C4-2B (cell line): ENCODE measurements around the gene SORBS2.
"Not testable (repeated sequence)": the region's sequence is repeated elsewhere in the genome, so short reads cannot be mapped to it uniquely, and the experiment has no call there.

Experiments
- H3K27ac ChIP-seq: fragments of 450-650 bp; 2 replicates; pipeline ENCODE4 v1.5.1; 2017
- CTCF ChIP-seq: fragments of 450-650 bp; conservative IDR thresholded peaks from 2 replicates; pipeline ENCODE4 v1.5.1; 2017; ENCODE audit warnings: mild to moderate bottlenecking
- ZFX ChIP-seq: fragments of 450-650 bp; IDR thresholded peaks from 2 replicates; pipeline ENCODE4 v1.6.1; 2017

Gene SORBS2

GRCh38 chr4:185811509-185812364, at the start of gene SORBS2:
Gene SORBS2, minus strand, starts transcription at chr4:185812194. Its CDS starts 121,623 bp downstream, at chr4:185690571.
- TF ChIP-seq CTCF (no peak), ZFX (no peak)
- peak within 1 kb of the TSS; percentile 69 for H3K27ac ChIP-seq

GRCh38 chr4:185859111-185859510, 47.1 kb upstream of the SORBS2 start:
- no peak for TF ChIP-seq CTCF
- TF ChIP-seq ZFX = no peak

GRCh38 chr4:185857561-185857960, 45.6 kb upstream of the SORBS2 start:
- not testable (repeated sequence) for H3K27ac ChIP-seq

More at GRCh38 chr4:185859111-185859510, 47.1 kb upstream of the SORBS2 start:
- H3K27ac ChIP-seq = no peak overlapping the region

- no peak overlapping the region for H3K27ac ChIP-seq
- TF ChIP-seq CTCF = no peak
- no peak for TF ChIP-seq ZFX
Measured at GRCh38 chr4:185853841-185854240, 41.8 kb upstream of the SORBS2 start.

GRCh38 chr4:185852961-185853360, 41.0 kb upstream of the SORBS2 start:
- H3K27ac ChIP-seq = no peak overlapping the region
- TF ChIP-seq ZFX = no peak
- TF ChIP-seq CTCF = no peak

GRCh38 chr4:185849664-185850550, 37.9 kb upstream of the SORBS2 start:
- H3K27ac ChIP-seq = no peak overlapping the region
- TF ChIP-seq ZFX = no peak

GRCh38 chr4:185847352-185848097, 35.5 kb upstream of the SORBS2 start:
- TF ChIP-seq ZFX = no peak
- TF ChIP-seq CTCF = no peak
- no peak overlapping the region for H3K27ac ChIP-seq
